Gastrocnemius medialis (tissue), 4 donors: ENCODE measurements around the gene NSMCE3. TPM values are rescaled to one million over a fixed set of nuclear protein-coding genes. Genes with fewer than 3 reads are reported as not detected.

Experiments
- ATAC-seq, 2 donors: fragments of 150-250 bp; one replicate each; pipeline ENCODE4 v1.9.1; 2016
- DNase-seq, 2 donors: peaks; one replicate each; pipeline ENCODE4 v3.0.0-alpha.2; 2019
- H3K27ac ChIP-seq, 4 donors: fragments of 200-600 bp; sonication (generic); 1 replicate in 1 of 4; 2 replicates in 3 of 4; pipeline ENCODE4 v1.5.1; 2016 to 2018; ENCODE audit warnings: mild to moderate bottlenecking in 2 of 4, moderate library complexity in 1 of 4
- H3K27me3 ChIP-seq, 3 donors: fragments of 200-600 bp; sonication (generic) in 2 of 3; 1 replicate in 1 of 3; 2 replicates in 2 of 3; pipeline versions ENCODE4 v1.5.1 to v1.6.0; 2016 to 2019; ENCODE audit warnings: mild to moderate bottlenecking in 1 of 3, moderate library complexity in 1 of 3
- H3K36me3 ChIP-seq, 2 donors: fragments of 200-600 bp; sonication (generic) in 1 of 2; one replicate each; pipeline ENCODE4 v1.5.1; 2017 to 2018
- H3K4me1 ChIP-seq, 2 donors: fragments of 200-600 bp; sonication (generic) in 1 of 2; one replicate each; pipeline ENCODE4 v1.5.1; 2016 to 2017; ENCODE audit warnings: mild to moderate bottlenecking in 2 of 2
- H3K4me3 ChIP-seq, 4 donors: fragments of 200-600 bp; sonication (generic) in 3 of 4; 1 replicate in 1 of 4; 2 replicates in 3 of 4; pipeline ENCODE4 v1.5.1; 2016 to 2019; ENCODE audit warnings: mild to moderate bottlenecking in 2 of 4
- H3K9me3 ChIP-seq, 3 donors: fragments of 200-600 bp; sonication (generic) in 2 of 3; 1 replicate in 1 of 3; 2 replicates in 2 of 3; pipeline ENCODE4 v1.5.1; 2016 to 2019
- POLR2A ChIP-seq, 2 donors: fragments of 450-650 bp; IDR thresholded peaks; one replicate each; pipeline ENCODE4 v1.6.1; 2017; ENCODE audit warnings: antibody characterized with exemption in 2 of 2, mild to moderate bottlenecking in 2 of 2, moderate library complexity in 2 of 2
- in situ Hi-C, 4 donors: fragments of 200-750 bp; cut with MboI; loops; one replicate each; pipeline versions ENCODE4 v1.15.0 to v1.8.0; 2017; ENCODE audit warnings: low sequenced_read_pairs in 4 of 4
- intact Hi-C: fragments of 100-400 bp; cut with DNase I; formaldehyde crosslinking; loops from one replicate; pipeline ENCODE4 v1.15.1; 2023; ENCODE audit warnings: low total_unique reads
- total RNA-seq, 4 donors: library from RNA; depleted of rRNA; stranded (reverse); fragments of >200 nt; gene quantifications; one replicate each; pipeline versions ENCODE4 v1.1.0 to v1.2.3, GENCODE V29; 2016
- TF ChIP-seq, protein P1 (sequence below), 5 experiments: fragments of 450-650 bp in 3 of 5; fragments of 200-600 bp in 2 of 5; sonication (generic) in 2 of 5; IDR thresholded peaks in 4 of 5; conservative IDR thresholded peaks in 1 of 5; 1 replicate in 4 of 5; 2 replicates in 1 of 5; pipeline ENCODE4 v1.5.1; 2016 to 2019; ENCODE audit warnings: antibody characterized with exemption in 5 of 5, mild to moderate bottlenecking in 3 of 5, moderate library complexity in 3 of 5

Gene NSMCE3
- total RNA-seq, 4 donors from 2014 or later: 5.8 to 9.5 (median 6.7) TPM

DNA sequence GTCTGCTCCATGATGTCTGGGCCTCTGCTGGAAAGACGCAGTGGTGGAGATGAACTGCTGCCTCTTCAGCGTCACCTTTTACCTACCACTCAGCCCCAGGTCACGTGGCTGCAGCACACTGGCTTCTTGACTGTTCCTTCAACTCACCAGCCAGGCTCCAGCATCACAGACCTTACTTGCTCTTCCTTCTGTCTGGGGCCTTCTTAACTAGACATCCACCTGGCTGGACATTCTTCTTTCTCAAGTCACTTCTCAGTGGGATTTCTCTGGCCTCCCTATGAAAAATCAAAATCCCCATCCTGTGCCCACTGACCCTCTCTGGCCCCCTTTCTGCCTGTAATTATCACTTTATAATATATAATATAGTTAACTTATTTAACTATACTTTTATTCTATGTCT, 29.7 kb upstream of the NSMCE3 start:
- in situ Hi-C loops (no loop called here), intact Hi-C loops (no loop called here)
- Histone ChIP-seq H3K36me3 (no peaks in the 10 kb centered on the region), H3K4me1 (no peaks in the 10 kb centered on the region), H3K27me3 (no peaks in the 10 kb centered on the region), H3K4me3 (no peak overlapping the region), H3K9me3 (no peaks in the 10 kb centered on the region), H3K27ac (no peak overlapping the region)
- no peak for DNase-seq
- TF ChIP-seq POLR2A (IDR thresholded peaks at IDR 0.05): no peak
- TF ChIP-seq, protein P1, sequence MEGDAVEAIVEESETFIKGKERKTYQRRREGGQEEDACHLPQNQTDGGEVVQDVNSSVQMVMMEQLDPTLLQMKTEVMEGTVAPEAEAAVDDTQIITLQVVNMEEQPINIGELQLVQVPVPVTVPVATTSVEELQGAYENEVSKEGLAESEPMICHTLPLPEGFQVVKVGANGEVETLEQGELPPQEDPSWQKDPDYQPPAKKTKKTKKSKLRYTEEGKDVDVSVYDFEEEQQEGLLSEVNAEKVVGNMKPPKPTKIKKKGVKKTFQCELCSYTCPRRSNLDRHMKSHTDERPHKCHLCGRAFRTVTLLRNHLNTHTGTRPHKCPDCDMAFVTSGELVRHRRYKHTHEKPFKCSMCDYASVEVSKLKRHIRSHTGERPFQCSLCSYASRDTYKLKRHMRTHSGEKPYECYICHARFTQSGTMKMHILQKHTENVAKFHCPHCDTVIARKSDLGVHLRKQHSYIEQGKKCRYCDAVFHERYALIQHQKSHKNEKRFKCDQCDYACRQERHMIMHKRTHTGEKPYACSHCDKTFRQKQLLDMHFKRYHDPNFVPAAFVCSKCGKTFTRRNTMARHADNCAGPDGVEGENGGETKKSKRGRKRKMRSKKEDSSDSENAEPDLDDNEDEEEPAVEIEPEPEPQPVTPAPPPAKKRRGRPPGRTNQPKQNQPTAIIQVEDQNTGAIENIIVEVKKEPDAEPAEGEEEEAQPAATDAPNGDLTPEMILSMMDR (IDR thresholded peaks at IDR 0.05 in 4 of 5, conservative IDR thresholded peaks at IDR 0.05 in 1 of 5): no peak
- no peak for ATAC-seq

DNA sequence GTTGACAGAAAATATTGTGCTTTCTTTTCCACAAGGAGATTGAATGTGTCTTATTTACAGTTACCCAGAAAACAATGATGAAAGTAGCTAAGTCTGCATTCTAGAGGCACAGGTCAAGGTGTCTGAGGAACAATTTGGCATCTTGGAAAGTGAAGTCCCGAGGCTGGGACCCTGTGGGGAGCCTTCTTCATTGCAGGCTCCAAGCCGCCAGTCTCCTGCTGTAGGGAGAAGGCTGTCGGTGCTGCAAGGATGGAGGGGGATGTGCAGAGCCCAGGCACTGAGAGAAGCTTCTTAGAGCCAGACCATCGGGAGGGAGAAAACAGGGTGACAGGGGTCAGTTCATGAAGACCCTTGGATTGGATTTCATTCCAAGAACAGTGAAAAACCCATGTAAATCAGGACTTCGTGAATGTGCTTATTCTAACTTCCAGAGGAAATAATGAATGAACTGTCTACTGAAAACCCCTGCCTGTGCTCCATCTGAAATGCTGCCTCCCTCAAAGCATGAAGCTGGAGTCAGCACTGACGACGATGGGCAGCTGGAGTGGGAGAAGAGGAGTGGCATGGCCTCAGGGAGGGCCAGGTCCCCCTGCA, 25.2 kb upstream of the NSMCE3 start:
- TF ChIP-seq, protein P1 (IDR thresholded peaks at IDR 0.05 in 4 of 5, conservative IDR thresholded peaks at IDR 0.05 in 1 of 5): no peak
- no peak for TF ChIP-seq POLR2A (IDR thresholded peaks at IDR 0.05)
- no peaks in the 10 kb centered on the region for H3K27me3 ChIP-seq
- no peak overlapping the region for H3K4me3 ChIP-seq
- H3K9me3 ChIP-seq: no peaks in the 10 kb centered on the region
- no peaks in the 10 kb centered on the region for H3K4me1 ChIP-seq
- ATAC-seq (no peak), DNase-seq (no peak)
- H3K36me3 ChIP-seq: no peaks in the 10 kb centered on the region
- in situ Hi-C loops (no loop called here), intact Hi-C loops (no loop called here)
- no peak overlapping the region for H3K27ac ChIP-seq

DNA sequence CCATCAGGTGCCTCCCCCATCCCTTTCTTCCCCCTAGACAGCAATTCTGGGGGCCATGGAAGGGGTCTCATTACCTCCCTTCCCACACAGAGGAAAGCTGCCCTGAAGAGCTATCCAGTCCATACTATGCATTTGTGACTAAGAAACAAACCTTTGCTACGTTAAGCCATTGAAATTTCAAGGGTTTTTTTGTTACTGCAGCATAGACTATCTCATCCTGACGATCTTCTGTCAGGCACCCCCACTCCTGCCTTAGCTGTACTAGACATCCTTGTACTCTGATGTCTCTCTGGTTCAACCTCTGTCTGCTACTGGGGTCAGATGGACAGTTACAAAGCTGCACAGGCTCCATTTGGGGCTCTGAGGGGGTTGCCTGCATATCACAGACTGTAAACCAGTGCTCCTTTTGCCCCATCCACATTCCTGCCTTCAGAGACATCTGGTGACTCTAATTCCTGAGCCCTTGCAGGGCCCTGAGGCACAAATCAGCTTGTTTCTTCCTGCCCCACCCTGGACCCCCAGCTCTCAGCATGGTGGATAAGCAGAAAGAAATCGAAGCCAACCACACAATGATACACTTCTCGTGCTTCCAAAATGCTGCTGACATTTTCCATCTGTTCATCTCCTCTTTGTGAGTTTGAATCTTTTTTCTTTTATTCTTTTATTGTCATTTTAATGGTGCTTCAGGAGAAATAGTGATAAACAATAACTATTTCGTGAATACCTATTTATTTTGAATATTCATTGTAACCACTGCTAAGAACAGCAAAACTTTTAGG, 21.6 kb upstream of the NSMCE3 start:
- DNase-seq (no peak), ATAC-seq (no peak)
- H3K27ac ChIP-seq: no peak overlapping the region
- in situ Hi-C loops: no loop called here
- no peak for TF ChIP-seq POLR2A (IDR thresholded peaks at IDR 0.05)
- TF ChIP-seq, protein P1 (IDR thresholded peaks at IDR 0.05 in 4 of 5, conservative IDR thresholded peaks at IDR 0.05 in 1 of 5): no peak
- H3K27me3 ChIP-seq: no peaks in the 10 kb centered on the region
- intact Hi-C loops: no loop called here
- no peak overlapping the region for H3K4me3 ChIP-seq
- no peaks in the 10 kb centered on the region for H3K9me3 ChIP-seq
- H3K4me1 ChIP-seq: no peaks in the 10 kb centered on the region
- H3K36me3 ChIP-seq: no peaks in the 10 kb centered on the region

DNA sequence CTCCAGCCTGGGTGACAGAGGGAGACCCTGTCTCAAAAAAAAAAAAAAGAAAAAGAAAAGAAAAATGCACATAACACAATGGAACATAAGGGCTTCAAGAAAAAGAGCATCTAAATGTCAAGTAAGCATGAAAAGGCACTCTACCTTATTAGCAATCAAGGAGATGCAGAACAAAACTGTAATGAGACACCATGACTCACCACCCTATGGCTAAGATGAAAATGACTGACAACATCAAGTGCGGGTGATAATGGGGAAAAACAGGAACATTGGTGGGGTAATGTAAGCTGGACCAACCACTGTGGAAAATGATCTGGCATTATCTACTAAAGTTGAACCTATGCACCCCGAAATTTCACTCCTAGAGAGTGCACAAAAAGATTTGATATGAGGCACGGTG, 19.6 kb upstream of the NSMCE3 start:
- DNase-seq (no peak), ATAC-seq (no peak)
- TF ChIP-seq POLR2A (IDR thresholded peaks at IDR 0.05): no peak
- TF ChIP-seq, protein P1 (IDR thresholded peaks at IDR 0.05 in 4 of 5, conservative IDR thresholded peaks at IDR 0.05 in 1 of 5): no peak
- H3K27me3 ChIP-seq: no peaks in the 10 kb centered on the region
- intact Hi-C loops (no loop called here), in situ Hi-C loops (no loop called here)
- H3K4me3 ChIP-seq: no peak overlapping the region
- H3K27ac ChIP-seq: no peak overlapping the region
- no peaks in the 10 kb centered on the region for H3K9me3 ChIP-seq
- no peaks in the 10 kb centered on the region for H3K4me1 ChIP-seq
- H3K36me3 ChIP-seq: no peaks in the 10 kb centered on the region
